Small intestine (tissue), 7 donors: ENCODE measurements around the gene BTBD7. TPM values are rescaled to one million over a fixed set of nuclear protein-coding genes. Genes with fewer than 3 reads are reported as not detected.
A peak's percentile ranks its signal among the peaks of the same experiment; 100 is the strongest.

ENCODE experiments used
- DNase-seq, 2 donors: peaks; one replicate each; pipeline versions ENCODE4 v3.0.0 to v3.0.0-alpha.2; 2013
- FAIRE-seq: peaks from 2 replicates; lab custom pipeline; 2012; peaks lifted over from hg19 to GRCh38; lab: Jason Lieb, UNC
- H3K27ac ChIP-seq, 3 donors: one replicate each; pipeline ENCODE4 v1.5.1; 2013; ENCODE audit warnings: low read length in 2 of 3, mild to moderate bottlenecking in 2 of 3, control low read depth in 1 of 3, inconsistent platforms in 1 of 3, low read depth in 1 of 3, moderate library complexity in 1 of 3
- H3K27me3 ChIP-seq, 3 donors: one replicate each; pipeline ENCODE4 v1.6.1; 2013; ENCODE audit warnings: low read length in 3 of 3, inconsistent platforms in 1 of 3; ENCODE audit not compliant: control insufficient read depth in 3 of 3, insufficient read depth in 3 of 3
- H3K36me3 ChIP-seq, 3 donors: one replicate each; pipeline ENCODE4 v1.6.1; 2013; ENCODE audit warnings: low read length in 3 of 3, inconsistent platforms in 1 of 3, low read depth in 1 of 3, mild to moderate bottlenecking in 1 of 3, moderate library complexity in 1 of 3; ENCODE audit not compliant: control insufficient read depth in 3 of 3, insufficient read depth in 2 of 3
- H3K4me1 ChIP-seq, 3 donors: one replicate each; pipeline ENCODE4 v1.6.1; 2013; ENCODE audit warnings: low read length in 2 of 3, inconsistent platforms in 1 of 3, low read depth in 1 of 3, mild to moderate bottlenecking in 1 of 3, moderate library complexity in 1 of 3; ENCODE audit not compliant: control insufficient read depth in 3 of 3, insufficient read depth in 2 of 3
- H3K4me3 ChIP-seq, 3 donors: one replicate each; pipeline ENCODE4 v1.5.1; 2013; ENCODE audit warnings: low read length in 3 of 3, control low read depth in 1 of 3, inconsistent platforms in 1 of 3, low read depth in 1 of 3, mild to moderate bottlenecking in 1 of 3, moderate library complexity in 1 of 3
- H3K9me3 ChIP-seq, 2 donors: one replicate each; pipeline ENCODE4 v1.6.1; 2013; ENCODE audit warnings: low read depth in 1 of 2, low read length in 1 of 2; ENCODE audit not compliant: control insufficient read depth in 2 of 2, insufficient read depth in 1 of 2
- WGBS, 3 donors: extraction: QIAGEN DNeasy Blood & Tissue Kit; methylation state at CpG; one replicate each; pipeline ENCODE4 v1.1.7; 2013; 5-methylcytosine and 5-hydroxymethylcytosine counted together
- polyA plus RNA-seq, 4 donors: library from polyadenylated mRNA; stranded (reverse) in 3 of 4; unstranded in 1 of 4; fragments of 200-250 nt in 3 of 4; fragments of 120-200 nt in 1 of 4; gene quantifications; one replicate each; pipeline versions ENCODE4 v1.2.1 to v1.2.3, GENCODE V29; 2013
- donor health status: healthy with polysubstance abuse.
- donor health status: control.
- donor health status: control.
- donor health status: Bipolar disorder and iron deficiency.
- donor health status: healthy.

BTBD7 gene
- polyA plus RNA-seq, 4 donors, result 9.5 to 40.2 (median 9.9) TPM

DNA sequence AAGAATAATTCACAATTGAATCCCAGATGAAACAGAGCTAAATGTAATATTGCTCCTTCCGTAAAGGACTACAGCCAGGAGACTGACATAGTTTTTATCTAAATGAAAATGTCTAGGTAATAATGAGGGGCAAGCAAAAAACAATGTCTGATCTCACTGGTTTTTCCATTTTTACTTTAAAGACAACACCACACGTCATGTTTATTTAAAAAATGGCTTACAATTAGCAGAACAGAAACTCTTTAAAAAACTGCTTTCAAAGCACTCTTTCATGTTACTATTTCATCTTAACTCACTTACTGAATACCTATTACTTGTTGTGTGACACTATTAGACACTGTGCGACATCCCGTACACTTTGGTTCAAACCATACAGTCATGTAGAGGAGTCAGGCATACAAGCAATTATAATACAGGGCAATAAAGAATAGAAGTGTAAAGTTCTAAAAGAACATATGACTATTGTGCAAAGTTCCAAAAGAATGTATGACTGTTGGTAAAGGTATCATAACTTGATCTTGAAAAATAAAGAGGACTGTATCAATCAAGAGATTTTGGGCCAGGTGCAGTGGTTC is 9.1 kb downstream of the BTBD7 start:
- WGBS, 3 donors, result 89 to 98% (median 96%) methylated on average over 4 of the region's 4 CpGs
- no peaks in the 10 kb centered on the region for H3K9me3 ChIP-seq
- H3K27ac ChIP-seq, result peak overlapping the region in 1 of 3 donors; percentile 76
- H3K36me3 ChIP-seq, result peaks cover 0 to 16% (median 0%) of the 10 kb centered on the region in 3 donors
- no peaks in the 10 kb centered on the region for H3K27me3 ChIP-seq
- FAIRE-seq (no peak), DNase-seq (peak in 1 of 2 donors; percentile 31)
- H3K4me1 ChIP-seq, result peaks cover 0 to 19% (median 0%) of the 10 kb centered on the region in 3 donors
- H3K4me3 ChIP-seq, result no peak overlapping the region

DNA sequence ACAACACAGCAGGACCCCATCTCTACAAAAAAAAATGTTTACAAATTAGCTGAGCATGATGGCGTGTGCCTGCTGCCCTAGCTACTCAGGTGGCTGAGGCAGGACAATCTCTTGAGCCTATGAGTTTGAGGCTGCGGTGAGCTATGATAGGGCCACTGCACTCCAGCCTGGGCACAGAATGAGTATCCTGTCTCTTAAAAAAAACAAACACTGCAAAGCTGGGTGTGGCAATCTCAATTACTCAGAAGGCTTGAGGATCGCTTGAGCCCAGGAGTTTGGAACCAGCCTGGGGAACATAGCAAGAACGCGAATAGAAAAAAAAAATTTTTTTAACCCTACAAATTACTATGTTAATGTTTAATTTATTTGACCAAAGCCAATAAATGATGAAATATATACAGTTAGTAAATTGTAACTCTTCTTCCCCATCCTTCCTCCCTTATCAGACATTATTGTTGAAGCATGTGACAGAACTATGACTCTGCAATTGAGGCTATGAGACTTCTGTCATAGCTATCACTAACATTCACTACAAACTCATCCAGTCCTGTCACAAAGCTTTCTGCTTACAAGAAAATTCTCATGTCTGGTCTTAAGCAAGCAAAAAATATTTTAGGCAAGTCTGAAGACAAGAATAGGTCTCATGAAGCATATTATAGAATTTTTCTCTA is 9.8 kb downstream of the BTBD7 start:
- H3K4me1 ChIP-seq, result peaks cover 0 to 25% (median 0%) of the 10 kb centered on the region in 3 donors

GRCh38 chr14:93320489-93320888 is 12.3 kb downstream of the BTBD7 start:
- Histone ChIP-seq H3K4me1 (peaks cover 0 to 39% (median 0%) of the 10 kb centered on the region in 3 donors), H3K9me3 (no peaks in the 10 kb centered on the region), H3K36me3 (peaks cover 0 to 9% (median 0%) of the 10 kb centered on the region in 3 donors), H3K4me3 (no peak overlapping the region), H3K27me3 (no peaks in the 10 kb centered on the region), H3K27ac (peak overlapping the region in 1 of 3 donors; percentile 2)
- FAIRE-seq, result no peak
- no peak for DNase-seq

More for the DNA sequence above, 9.8 kb downstream of the BTBD7 start:
- WGBS, 3 donors, result 85 to 90% (median 86%) methylated on average over 5 of the region's 5 CpGs
- no peaks in the 10 kb centered on the region for H3K9me3 ChIP-seq
- H3K36me3 ChIP-seq, result peaks cover 0 to 14% (median 0%) of the 10 kb centered on the region in 3 donors
- DNase-seq, result peak in 1 of 2 donors; percentile 61
- no peak overlapping the region for H3K4me3 ChIP-seq
- no peaks in the 10 kb centered on the region for H3K27me3 ChIP-seq
- H3K27ac ChIP-seq, result peak overlapping the region in 1 of 3 donors; percentile 76
- FAIRE-seq, result no peak

DNA sequence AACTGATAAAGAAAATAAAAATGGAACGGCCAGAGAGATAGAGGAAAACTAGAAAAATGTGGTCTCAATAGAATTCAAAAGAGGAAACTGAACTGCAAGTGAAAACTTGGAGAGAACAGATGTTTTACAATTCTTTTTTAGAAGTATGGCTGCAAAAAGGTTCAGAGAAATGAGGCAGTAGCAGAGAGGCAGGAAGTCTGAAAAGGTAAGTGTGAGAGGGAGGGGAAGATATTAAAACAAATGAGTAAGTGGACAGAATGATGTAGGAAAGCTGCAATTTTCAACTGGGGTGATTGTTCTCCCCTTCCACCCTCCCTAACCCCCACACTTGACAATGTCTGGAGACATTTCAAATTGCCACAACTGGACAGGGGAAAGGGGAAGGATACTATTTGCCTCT is 12.9 kb downstream of the BTBD7 start:
- Histone ChIP-seq H3K4me3 (no peak overlapping the region), H3K27ac (peak overlapping the region in 1 of 3 donors; percentile 2), H3K36me3 (peaks cover 0 to 9% (median 0%) of the 10 kb centered on the region in 3 donors), H3K9me3 (no peaks in the 10 kb centered on the region), H3K27me3 (no peaks in the 10 kb centered on the region), H3K4me1 (peaks cover 0 to 39% (median 0%) of the 10 kb centered on the region in 3 donors)
- DNase-seq, result no peak
- FAIRE-seq, result no peak
- WGBS, 3 donors, result 47 to 58% (median 54%) methylated on average over 1 of the region's 1 CpG

- H3K27me3 ChIP-seq, result no peaks in the 10 kb centered on the region
- no peak overlapping the region for H3K27ac ChIP-seq
- DNase-seq (no peak), FAIRE-seq (no peak)
- 61 to 65% (median 64%) methylated on average over 2 of the region's 2 CpGs for WGBS, 3 donors
- no peaks in the 10 kb centered on the region for H3K9me3 ChIP-seq
- H3K4me3 ChIP-seq, result no peak overlapping the region
- peaks cover 0 to 39% (median 0%) of the 10 kb centered on the region in 3 donors for H3K4me1 ChIP-seq
- peaks cover 0 to 9% (median 0%) of the 10 kb centered on the region in 3 donors for H3K36me3 ChIP-seq
Observed at GRCh38 chr14:93319494-93319893, 13.3 kb downstream of the BTBD7 start.

DNA sequence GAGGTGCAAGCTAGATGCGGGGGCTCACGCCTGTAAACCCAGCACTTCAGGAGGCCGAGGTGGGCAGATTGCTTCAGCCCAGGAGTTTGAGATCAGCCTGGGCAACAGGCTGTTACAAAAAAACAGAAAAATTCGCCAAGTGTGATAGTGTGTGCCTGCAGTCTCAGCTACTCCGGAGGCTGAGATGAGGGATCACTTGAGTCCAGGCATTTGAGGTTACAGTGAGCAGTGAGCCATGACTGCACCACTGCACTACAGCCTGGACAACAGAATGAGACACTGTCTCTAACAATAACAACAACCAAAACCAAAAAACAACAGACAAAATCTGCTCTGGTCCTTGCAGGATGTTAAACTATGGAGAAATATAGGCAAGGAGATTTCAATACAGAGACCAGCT is 13.9 kb downstream of the BTBD7 start:
- no peak overlapping the region for H3K4me3 ChIP-seq
- H3K36me3 ChIP-seq, result peaks cover 0 to 9% (median 0%) of the 10 kb centered on the region in 3 donors
- H3K9me3 ChIP-seq, result no peaks in the 10 kb centered on the region
- H3K4me1 ChIP-seq, result peaks cover 0 to 34% (median 0%) of the 10 kb centered on the region in 3 donors
- H3K27ac ChIP-seq, result no peak overlapping the region
- FAIRE-seq (no peak), DNase-seq (no peak)
- 81 to 87% (median 86%) methylated on average over 5 of the region's 5 CpGs for WGBS, 3 donors
- no peaks in the 10 kb centered on the region for H3K27me3 ChIP-seq

- H3K36me3 ChIP-seq, result peaks cover 0 to 9% (median 0%) of the 10 kb centered on the region in 3 donors
- no peak for FAIRE-seq
- DNase-seq, result peak; percentile 77 to 83
- H3K4me3 ChIP-seq, result no peak overlapping the region
- H3K27ac ChIP-seq, result peak overlapping the region; percentile 55 to 67 (median 62)
- WGBS, 3 donors, result 16 to 39% (median 36%) methylated on average over 6 of the region's 6 CpGs
- H3K4me1 ChIP-seq, result peaks cover 0 to 27% (median 0%) of the 10 kb centered on the region in 3 donors
- H3K27me3 ChIP-seq, result no peaks in the 10 kb centered on the region
- H3K9me3 ChIP-seq, result no peaks in the 10 kb centered on the region
Observed at GRCh38 chr14:93317875-93318807, 14.7 kb downstream of the BTBD7 start.
